Measurements from ENCODE around the gene ANKRD66.

ANKRD66 gene

DNA sequence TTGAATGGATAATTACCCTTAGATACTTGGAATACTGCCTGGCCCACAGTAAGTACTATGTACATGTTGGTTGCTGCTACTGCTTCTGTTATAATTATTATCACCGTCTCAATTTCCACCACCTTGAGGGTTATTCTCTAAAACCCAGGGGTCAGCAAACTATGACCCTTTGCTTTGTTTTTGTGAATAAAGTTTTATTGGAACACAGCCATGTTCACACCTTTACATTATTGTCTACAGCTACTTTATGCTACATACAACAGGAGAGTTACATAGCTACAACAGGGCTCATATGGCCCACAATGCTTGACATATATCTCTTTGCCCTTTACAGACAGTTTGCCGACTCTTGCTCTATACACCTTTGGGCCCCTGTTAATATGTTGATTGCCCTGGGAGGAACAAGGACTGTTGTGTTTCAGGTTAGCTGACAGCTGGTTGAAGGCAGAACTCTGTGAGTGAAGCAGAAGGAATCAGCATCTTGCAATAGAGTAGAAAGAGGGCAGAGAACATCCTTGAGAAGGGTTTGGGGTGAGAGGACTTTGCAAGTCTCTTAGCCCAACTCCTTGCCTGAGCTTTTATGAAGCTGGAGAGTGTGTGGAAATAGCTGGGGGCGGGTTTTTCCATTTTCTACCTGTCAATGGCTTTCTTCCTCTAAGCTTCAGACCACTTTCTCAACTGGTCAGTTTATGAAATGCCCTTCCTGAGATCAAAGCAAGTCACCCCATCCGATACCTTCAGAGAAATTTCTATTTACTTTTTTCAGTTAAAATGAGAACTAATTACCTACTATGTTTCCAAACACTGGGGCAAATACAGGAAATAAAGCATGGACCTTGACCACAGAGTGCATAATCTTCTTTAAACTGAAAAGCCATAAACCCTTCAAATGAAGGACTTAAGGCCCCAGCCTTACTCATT is 43.0 kb downstream of the ANKRD66 start:
- DNase-seq (ENCODE audit: low spot score): no peak

DNA sequence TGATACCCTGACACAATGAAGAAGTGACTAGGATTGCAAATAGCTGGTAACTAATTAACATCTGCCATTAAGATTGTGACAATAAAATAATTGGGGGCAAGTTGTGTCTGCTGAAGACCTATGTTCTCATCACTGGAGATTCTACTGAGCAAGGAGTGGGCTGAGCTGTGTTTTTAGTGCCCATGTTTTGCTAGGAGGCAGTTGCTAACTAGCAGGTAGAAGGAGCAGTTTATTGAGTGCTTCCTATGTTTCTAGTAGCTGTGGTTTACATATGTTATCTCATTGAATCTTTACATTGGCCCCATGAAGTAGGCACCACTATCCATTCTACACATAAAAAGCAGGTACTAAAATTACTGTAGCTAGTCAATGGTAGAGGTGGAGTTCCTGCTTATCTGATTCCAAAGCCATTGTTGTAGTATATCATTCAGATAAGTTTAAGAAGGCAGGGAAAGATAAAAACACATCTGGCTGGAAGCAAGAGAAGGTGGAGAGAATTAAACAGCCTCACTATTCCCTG is 43.7 kb downstream of the ANKRD66 start:
- DNase-seq (ENCODE audit: low spot score): no peak

DNA sequence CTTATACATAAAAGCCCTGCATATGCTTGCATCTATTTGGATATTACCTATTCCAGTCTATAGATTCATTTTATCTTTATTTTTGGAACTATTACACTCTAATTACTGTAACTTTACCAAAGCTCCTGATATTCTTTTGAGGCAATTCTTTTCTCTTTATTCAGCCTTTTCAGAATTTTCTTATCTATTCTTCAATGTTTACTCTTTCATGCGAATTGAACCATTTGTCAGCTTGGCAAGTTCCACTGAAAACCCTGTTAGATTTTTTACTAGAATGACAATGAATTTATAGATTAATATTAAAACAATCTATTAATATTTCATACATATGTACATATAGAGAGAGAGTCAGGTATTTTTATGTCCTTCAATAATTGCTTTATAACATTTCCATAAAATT is 45.9 kb downstream of the ANKRD66 start:
- DNase-seq (ENCODE audit: low spot score): no peak

DNA sequence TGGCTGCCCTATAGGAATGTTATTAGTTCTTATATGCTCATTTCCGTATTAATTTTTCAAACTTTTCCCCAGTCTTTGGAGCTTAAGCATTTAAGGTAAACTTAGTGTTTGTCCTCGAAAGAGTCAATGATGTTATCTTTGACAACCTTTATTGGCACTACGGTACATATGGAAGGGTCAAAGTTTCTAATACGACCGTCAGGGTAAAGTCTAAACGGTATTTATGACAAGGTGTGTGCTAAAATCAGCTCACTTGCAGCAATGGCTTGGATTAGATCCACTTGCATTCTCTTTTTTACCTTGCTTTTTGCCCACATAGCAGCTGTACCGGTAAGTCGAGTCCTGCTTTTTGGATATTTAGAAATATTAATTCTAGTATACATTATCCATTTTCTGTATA is 46.4 kb downstream of the ANKRD66 start, which contains the start of gene MEP1A:
Gene MEP1A, plus strand, starts transcription at position 252 of the 400 bp plus-strand sequence. Its CDS starts 10 bp downstream, at position 262.
- DNase-seq (ENCODE audit: low spot score): no peak

DNA sequence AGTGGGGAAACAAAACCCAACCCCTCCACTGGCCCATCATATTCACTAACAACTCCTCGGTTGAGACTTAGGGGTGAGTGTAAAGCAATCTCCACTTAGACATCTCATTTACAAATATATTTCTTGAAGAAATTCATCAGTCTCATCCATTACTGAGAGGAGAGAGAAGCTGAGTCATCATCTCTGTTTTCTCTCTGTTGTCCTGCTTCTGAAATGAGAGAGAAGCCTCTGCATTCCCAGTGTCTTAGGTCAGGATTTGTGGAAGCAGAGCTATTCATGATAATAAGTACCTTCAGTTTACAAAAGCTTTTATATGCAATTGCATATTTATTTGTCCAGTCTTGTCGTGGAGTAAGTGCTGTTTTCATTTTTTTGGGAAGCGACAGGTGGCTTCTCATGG is 47.3 kb downstream of the ANKRD66 start:
- DNase-seq (ENCODE audit: low spot score): no peak

DNA sequence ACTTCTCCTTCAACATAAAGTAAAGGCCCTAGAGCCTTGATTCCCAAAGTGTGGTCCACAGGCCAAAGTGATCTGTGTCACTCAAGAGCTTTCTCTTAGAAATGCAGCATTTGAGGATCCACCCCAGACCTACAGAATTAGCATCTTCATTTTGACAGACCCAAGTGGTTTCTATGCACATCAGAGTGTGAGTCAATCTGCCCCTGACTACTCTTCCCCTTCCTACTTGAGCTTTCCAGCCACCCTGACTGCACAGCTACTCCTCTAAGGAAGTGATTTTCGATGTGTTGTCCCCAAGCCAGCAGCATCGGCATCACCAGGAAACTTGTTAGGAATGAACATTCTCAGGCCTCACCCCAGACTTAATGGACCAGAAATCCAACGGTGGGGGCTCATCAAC is 49.1 kb downstream of the ANKRD66 start:
- DNase-seq (ENCODE audit: low spot score): no peak

DNA sequence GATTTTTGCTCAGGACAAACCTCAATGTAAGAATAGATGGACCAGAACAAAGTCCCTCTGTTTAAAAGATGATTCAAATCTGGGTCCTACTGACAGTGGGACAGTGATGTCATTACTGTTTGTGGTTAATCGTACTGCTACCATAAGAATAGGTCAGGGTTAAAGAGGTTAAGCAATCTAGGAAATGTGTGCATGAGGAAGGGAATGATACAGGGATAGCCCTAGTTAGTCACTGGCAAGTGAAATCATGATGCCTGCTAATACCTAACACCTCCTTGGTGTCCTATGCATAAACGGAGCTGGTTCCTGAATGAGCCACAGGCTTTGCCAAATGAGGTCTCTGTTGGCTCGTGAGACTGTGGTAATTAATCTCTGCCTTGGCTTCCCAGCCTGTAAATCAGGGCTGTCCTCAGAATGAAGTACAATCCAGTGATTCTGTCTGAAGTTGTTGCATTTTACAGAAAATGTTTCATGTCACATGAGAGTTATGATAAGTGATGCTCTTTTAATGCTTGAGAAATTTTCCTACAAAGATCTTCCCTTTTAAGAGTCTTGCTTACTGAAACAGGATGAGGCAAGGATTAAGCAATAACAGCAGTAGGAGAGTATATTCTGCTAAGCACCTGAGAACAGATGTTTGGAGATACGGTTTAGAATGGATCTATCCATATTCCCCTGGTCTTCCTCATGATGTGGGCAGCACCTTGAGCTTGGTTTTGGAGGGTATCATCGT is 50.3 kb downstream of the ANKRD66 start:
- no peak for DNase-seq (ENCODE audit: low spot score)

DNA sequence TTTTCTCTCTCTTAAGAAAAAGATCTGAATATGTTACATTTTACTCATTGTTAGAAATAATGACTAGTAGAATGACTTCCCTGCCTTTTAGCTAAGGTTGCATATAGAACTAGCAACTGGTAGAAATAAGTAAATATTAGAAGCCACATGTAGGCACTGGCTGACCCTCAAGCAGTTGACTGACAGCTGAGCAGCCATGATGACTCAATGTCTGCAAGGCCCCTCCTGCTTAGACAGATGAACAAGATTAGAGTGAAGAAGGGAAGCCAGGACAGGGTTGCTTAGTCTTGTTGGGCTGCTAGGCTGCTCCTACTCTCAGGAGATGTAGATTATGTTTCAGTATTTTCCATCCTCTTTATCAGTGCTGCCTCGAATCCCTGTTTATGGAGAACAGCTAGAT is 52.9 kb downstream of the ANKRD66 start:
- no peak for DNase-seq (ENCODE audit: low spot score)

DNA sequence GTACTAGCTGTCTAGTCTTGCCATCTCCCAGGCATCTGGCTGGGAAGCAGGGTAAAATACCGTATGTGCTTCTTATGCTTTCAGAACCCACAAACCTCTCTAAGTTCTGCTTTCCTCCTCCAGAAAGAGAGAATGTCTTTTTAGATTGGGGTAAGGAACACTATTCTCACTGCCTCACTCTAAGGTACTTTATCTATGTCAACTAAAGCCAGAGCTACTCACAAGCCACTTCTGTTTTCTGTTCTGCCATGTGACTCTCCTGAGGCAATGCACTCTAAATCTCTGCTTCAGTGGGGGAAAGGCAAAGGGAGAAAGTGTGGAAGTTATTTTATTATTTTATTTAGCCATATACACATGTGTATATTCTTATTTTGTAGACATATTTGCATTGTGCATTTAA is 62.1 kb downstream of the ANKRD66 start:
- peak; percentile 24 for DNase-seq (ENCODE audit: low spot score)

Data from globus pallidus (tissue), 1 donor.